Measurements from ENCODE around the gene ERBB2.
"Not testable (repeated sequence)": the region's sequence is repeated elsewhere in the genome, so short reads cannot be mapped to it uniquely, and the experiment has no call there.

The ERBB2 gene

GRCh38 chr17:39763051-39763820 is 63.4 kb downstream of the ERBB2 start:
- DNase-seq (ENCODE audit: low spot score) = no peak

DNA sequence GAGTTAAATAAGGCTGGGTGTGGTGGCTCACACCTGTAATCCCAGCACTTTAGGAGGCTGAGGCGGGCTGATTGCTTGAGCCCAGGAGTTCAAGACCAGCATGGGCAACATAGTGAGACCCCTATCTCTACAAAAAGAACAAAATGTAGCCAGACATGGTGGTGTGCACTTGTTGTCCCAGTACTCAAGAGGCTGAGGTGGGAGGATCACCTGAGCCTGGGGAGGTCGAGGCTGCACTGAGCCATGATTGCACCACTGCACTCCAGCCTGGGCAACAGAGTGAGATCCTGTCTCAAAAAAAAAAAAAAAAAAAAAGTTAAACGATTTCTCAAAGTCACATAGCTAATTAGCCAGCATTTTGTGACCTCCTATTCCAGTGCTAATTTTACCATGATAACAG is 64.3 kb downstream of the ERBB2 start:
- not testable (repeated sequence) for DNase-seq (ENCODE audit: low spot score)

- no peak for DNase-seq (ENCODE audit: low spot score)
Measured at GRCh38 chr17:39765175-39765574, 65.3 kb downstream of the ERBB2 start.

DNA sequence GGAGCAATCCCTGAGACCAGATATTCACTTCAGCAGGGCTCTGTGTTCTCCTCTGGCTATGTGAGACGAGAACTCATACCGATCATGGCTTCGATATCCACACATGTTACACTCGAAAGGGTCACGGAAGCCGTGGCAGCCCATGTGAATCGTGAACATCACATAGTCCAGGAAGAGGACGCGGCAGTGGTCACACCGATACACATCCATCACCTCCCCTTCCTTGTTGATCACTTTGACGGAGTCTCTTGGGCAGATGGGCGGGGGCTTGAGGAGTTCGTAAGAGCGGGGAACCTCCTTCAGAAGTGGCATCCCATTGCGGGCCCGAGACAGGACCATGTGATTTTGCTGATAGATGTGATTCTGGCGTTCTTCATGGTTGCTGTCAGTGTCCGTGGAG is 65.9 kb downstream of the ERBB2 start:
- no peak for DNase-seq (ENCODE audit: low spot score)

GRCh38 chr17:39767147-39767546 is 67.3 kb downstream of the ERBB2 start:
- no peak for DNase-seq (ENCODE audit: low spot score)

DNA sequence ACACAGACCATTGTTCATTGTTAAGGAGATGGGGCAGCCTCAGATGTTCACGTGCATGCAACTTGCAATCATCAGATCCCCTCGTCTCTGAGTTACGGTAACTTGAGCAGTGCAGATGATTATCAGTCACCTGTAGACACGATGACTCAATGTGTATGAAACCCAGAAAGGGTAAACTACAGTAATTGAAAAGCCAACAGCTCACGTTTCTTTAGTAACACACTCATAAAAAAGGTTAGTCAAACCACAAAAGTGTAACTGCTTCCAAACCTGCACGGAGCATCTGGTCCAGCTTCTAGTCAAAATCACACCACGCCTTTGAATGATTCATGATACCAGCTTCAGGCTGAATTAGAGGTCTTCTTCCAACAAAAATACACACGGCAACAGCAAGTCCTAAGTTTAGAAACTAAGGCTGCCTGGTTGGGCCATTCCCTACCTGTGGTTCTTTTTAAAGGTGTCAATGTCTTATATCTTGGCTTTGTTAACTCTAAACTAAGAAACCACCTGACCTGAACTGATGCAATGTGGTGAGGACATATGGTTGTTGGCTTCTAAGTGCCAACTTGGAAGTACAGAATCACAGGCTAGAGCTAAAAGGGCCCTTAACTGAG is 70.2 kb downstream of the ERBB2 start:
- DNase-seq (ENCODE audit: low spot score) = no peak

DNA sequence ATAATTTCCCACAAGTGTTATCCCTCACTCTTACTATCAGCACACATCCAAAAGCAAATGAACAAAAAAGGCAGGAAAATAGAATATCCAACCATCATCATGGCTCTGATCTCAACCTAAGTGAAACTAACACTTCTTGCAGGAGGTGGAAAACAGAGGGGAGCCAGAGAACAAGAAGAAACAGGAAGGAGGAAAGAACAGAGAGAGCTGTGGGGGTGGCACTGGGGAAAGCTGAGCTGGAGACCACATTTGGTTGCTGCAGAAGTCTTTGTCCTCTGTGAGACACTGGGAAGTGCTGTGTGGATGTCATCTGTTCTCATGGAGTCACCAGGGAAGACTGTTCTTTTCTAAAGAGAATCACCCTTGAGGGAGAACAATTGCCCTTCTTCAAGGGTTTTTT is 72.6 kb downstream of the ERBB2 start:
- DNase-seq (ENCODE audit: low spot score) = no peak

GRCh38 chr17:39772987-39773934 is 73.4 kb downstream of the ERBB2 start:
- DNase-seq (ENCODE audit: low spot score) = no peak

DNA sequence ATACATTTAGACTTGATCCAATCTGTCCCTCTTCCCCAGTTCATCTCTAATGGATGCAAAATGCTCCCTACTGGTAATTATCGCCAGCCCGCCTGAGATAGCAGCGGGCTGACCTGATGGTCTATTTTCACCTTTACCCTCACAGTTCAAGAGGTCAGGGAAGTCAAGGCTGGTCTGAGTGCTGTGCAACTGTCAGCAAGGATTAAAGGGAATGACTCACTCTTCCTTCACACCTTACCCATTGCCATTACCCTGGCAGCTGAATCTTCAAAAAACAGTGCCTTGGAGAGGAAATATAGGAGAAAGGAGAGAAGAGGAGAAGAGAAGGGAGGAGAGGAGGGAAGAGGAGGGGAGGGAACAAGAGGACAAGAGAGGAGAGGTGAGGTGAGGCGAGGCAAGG is 74.2 kb downstream of the ERBB2 start:
- DNase-seq (ENCODE audit: low spot score) = no peak

DNA sequence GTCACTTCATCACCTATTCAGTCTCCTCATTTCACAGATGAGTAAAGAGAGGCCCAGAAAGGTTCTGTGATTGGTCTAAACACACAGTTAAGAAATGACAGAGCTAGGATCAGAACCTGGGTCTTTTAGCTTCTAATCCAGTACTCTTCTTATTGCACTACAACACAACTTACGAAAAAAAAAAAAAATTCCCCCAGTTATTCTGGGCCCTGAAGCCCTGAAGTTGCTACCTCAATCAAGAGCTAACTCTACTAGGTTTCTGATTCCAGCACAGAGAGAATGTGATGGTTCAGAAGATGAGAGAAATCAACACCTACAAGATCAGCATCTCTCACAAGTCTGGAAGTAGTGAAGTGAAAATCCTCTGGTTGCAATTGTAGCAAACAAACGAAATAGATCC is 75.2 kb downstream of the ERBB2 start:
- DNase-seq (ENCODE audit: low spot score) = no peak

DNA sequence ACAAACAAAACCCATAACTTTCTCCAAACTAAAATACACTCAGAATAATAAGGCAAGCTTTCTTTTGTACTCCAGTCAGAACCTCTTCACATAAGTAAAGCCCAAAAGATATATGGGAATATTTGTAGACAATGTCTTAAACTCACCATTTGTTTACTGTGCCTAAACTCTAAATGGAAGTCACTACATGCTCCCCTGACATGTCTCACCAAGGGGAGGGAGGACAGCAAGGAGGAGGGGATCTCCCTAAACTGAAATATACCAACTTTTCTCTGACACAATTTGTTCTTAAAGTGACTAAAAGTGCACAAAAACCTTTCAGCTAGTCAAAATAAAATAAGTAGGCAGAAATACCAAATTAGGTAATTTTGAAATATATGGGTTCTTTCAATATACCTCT is 76.4 kb downstream of the ERBB2 start:
- DNase-seq (ENCODE audit: low spot score) = no peak

DNA sequence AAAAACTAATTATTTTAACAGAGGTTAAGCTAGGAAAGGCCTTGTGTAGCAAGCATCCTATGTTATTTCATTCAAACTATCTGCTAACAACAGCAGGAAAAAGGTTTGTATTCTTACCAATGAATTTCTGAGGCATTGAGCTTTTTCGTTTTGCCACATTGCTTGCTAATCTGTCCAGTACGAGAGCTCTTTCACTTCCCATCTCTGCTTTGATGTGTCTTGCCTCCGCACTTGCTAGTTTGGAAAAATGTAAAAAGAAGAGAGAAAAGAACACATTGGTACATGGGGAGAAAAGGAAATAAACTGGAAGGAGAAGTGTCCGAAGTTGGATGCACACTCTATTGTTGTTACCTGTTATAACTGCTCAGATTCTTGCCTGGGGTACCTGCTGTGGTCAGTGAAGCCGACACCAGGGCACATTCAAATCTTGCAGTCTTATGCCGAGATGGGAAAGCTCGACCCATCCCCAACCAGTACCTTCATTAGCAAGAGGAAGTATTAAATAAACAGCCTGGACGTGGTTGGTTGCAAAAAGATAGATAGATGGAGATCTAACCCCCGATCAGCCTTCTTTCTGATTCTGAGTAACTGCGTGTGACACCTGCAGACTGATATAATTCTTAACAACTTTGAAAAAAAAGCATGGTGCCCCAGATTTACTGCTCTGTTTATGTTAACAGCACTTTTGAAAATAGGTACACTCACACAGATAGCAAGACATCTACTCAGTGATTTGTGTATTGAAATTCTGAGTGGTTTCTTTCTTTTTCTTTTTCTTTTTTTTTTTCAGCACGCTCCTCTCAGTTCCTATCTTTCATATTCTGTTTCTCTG is 77.9 kb downstream of the ERBB2 start:
- no peak for DNase-seq (ENCODE audit: low spot score)
